ENCODE data around the gene VARS2.

Gene VARS2

DNA sequence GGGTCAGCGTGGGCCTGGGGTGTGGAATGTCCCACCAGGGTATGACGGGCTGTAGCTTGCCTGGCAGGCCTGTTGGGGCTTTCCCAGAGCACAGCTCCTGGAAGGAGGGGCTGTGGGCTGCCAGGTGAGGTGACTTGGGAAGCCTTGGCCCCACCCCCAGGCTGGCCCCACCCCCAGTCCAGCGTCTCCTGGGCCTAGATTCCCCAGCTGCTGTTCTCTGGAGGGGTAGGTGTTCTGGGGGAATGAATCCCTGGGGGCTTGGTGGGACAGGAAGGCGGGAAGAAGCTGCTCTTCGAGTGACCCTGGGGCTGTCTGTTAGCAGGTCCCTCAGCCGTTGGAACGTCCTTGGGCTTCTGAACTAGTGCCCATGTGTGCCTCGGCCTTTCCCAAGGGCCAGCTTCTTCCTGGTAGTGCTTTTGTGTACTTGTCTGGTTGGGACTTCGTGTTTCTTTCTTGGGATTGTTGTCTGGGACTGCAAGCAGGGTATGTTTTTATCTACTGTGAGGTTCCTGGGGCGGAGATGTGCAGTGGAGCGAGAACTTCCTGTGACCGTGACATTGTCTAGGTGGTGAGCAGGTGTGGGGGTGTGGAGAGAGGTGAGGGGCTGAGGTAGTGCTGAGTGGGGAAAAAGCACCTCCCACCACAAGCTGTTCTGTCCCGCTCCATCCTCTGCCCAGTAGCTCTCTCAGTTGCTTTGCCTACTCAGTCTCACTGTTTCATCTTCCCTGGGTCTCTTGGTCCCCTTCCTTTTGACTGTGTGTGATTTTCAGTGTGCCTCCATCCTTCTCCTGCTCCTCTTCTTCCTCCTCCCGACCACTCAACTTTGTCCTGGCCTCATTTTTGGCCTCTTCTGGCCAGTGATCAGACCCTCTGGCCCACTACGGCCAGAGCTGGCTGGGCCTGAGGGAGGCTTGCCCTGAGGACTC lies 31.0 kb upstream of the VARS2 start:
- peak overlapping the region; percentile 95 for H3K27ac ChIP-seq
- TF ChIP-seq, protein P1, sequence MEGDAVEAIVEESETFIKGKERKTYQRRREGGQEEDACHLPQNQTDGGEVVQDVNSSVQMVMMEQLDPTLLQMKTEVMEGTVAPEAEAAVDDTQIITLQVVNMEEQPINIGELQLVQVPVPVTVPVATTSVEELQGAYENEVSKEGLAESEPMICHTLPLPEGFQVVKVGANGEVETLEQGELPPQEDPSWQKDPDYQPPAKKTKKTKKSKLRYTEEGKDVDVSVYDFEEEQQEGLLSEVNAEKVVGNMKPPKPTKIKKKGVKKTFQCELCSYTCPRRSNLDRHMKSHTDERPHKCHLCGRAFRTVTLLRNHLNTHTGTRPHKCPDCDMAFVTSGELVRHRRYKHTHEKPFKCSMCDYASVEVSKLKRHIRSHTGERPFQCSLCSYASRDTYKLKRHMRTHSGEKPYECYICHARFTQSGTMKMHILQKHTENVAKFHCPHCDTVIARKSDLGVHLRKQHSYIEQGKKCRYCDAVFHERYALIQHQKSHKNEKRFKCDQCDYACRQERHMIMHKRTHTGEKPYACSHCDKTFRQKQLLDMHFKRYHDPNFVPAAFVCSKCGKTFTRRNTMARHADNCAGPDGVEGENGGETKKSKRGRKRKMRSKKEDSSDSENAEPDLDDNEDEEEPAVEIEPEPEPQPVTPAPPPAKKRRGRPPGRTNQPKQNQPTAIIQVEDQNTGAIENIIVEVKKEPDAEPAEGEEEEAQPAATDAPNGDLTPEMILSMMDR (conservative IDR thresholded peaks at IDR 0.05) = no peak

DNA sequence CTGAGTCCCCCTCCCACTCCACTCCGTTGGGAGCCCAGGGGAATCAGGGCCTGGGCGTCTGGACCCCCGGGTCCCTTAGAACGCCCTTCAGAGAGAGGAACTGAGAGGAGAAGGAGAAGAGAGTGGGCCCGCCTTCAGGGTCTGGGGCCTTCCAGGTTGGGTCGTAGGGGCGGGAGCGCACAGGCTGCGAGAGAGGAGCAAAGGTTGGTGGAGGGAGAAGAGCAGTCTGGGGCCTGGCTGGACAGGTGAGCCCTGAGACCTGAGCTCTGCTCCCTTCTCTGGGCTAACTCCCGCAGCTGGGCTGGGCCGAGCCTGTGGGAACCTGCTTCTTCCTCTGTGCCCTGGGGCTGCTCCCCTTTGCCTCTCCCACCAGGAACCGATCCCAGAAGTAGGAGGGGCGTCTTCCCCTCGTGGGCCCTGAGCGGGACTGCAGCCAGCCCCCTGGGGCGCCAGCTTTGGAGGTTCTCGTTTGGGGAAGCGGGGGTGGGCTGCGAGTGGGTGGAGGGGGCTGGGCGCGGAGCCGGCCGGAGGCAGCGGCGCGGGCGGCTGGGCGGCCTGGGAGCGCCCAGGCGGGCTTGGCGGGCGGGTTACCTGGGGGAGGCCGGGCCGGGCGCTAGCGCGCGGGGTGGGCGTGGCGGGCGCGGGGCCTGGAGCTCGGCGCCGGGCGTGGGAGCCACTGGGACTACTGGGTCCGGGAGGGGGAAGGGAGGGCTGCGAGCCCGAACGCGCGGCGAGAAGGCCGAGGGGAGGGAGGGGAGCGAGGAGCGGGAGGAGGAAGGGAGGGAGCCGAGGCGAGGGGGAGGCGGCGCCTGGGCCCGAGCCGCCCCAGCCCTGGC lies 30.1 kb upstream of the VARS2 start, which contains the start of gene DDR1:
DDR1 (plus strand) TSS at position 835 of the 836 bp plus-strand sequence. CDS start 4,211 bp downstream, outside the sequence.
- H3K27ac ChIP-seq = peak within 1 kb of the TSS; percentile 95
- TF ChIP-seq, protein P1 (conservative IDR thresholded peaks at IDR 0.05) = no peak

DNA sequence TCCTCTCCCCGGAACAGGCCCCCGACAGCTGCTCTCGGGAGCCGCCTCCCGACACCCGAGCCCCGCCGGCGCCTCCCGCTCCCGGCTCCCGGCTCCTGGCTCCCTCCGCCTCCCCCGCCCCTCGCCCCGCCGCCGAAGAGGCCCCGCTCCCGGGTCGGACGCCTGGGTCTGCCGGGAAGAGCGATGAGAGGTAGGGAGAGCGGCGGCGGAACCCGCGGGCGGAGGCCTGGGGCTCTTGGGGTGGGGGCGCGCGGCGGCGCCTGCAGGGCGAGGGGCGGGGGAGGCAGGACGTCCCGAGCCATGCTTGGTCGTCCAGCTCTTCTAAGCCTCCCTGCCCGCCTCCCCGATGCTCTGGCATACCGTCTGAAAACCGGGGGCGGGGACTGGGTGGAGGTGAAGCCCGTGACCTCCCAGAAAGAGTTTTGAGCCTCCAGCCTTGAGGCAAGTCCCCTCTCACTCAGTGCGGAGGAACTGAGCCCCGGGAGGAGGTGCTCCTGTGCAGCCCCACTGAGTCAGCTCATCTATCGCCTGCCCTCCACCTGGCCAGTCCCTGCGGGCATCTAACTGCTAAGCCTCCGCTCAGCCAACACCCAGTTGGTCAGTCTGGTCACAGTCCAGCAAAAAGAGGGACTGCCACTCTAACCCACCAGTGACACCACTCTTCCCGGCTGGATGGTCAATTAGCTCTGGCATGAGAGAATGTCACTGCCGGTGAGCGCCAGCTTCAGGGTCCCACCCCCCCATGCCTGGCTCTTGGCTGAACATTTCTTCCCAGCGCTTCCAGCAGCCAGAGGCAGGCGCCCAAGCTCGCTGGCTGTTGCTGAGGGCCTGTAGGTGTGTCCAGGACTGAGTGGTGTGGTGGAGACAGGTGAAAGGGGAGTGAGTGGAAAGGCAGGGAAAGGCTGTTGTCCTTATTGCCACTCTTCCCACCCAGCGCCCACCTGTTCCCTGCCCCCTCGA lies 29.2 kb upstream of the VARS2 start:
- H3K27ac ChIP-seq = peak overlapping the region; percentile 95
- TF ChIP-seq, protein P1 (conservative IDR thresholded peaks at IDR 0.05) = no peak

DNA sequence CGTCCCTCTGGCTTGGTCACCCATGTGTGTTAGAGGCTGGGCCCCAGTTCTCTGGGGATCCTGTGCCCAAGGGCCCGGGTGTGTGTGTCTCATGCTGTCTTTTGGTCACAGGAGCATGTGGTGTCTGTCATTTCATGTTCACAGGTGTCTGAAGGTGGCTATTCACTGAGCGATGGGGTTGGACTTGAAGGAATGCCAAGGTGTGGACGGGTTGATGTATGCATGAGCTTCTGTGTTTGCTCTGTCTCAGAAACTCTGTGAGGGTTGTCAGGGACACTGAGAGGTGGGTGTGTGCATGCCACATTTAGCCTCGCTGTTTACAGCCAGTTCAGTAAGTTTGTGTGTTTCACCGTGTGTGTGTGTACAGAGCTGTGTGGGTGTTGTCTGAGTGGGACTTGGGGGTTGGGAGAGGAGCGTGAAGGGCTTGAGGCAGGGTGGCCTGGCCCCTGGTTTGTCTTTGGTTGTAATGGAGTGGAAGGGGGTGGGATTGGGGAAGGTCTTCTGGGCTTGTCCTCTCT lies 28.5 kb upstream of the VARS2 start:
- TF ChIP-seq, protein P1 (conservative IDR thresholded peaks at IDR 0.05) = no peak
- peak overlapping the region; percentile 95 for H3K27ac ChIP-seq

DNA sequence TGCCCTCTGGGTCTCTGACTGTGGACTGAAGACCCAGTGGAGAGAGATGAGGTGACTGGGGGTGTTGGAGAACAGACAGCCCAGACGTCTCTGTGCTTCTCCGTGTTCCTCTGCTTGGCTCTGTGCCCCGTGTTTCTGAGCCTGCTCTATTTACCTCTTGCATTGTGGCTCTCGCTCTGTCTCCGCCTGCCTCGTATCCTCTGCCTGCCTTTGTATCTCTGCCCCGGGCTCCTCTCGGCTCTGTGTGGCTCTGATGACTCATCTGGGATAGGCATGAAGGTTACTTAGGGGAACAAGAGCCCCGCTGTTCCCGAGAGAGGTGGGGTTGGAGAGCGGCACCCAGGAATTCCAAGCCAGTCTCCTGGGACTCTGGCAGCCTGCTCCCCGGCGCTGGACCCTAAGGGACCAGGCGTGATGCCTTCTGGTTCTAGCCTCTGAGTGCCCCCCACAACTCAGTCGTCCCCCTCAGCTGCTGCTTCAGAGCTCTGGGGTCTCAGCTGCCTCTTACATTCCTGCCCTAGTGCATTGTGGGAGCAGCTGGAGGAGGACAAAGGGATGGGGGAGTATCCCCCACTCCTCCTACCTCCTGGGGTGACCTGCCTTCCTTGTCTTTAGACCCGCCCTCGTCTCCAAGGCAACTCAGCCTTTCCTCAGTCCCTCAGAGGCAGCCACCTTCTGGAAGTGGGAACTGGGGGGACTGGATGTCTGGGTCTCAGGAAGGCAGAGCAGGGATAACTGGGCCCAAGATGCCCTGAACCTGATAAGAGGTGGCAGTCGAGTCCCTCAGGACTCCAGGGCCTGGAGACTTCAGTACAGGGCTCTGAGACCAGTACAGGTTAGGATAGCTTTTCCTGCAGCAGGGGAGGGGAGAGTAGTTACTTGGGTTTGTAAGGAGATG lies 27.8 kb upstream of the VARS2 start:
- peak overlapping the region; percentile 95 for H3K27ac ChIP-seq
- TF ChIP-seq, protein P1 (conservative IDR thresholded peaks at IDR 0.05) = no peak

DNA sequence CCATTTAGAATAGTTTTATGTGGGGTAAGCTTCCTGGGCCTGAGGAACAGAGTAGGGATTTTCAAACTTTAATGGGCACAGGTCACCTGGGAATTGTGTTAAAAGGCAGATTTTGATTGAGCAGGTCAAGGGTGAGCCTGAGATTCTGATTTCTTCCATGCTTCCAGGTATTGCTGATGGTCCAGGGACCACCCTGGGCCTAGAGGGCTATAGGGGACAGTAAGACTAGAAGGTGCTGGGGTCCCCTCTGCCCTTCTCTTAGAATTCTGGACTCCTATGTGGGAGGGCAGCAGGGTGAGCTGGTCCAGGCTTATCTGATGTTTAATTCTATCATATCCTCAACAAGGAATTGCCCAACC lies 27.2 kb upstream of the VARS2 start:
- TF ChIP-seq, protein P1 (conservative IDR thresholded peaks at IDR 0.05) = no peak
- H3K27ac ChIP-seq = peak overlapping the region; percentile 95
